Right ventricle myocardium inferior (tissue), 1 donor: ENCODE measurements around the gene MNT. TPM values are rescaled to one million over a fixed set of nuclear protein-coding genes. Genes with fewer than 3 reads are reported as not detected.
A peak's percentile ranks its signal among the peaks of the same experiment; 100 is the strongest.

Source experiments
- ATAC-seq: fragments of 200-7000 bp; cut with Tn5 transposase; one replicate; pipeline ENCODE4 v1.9.1; 2020; ENCODE audit warnings: mild to moderate bottlenecking, moderate library complexity
- DNase-seq: peaks from one replicate; pipeline ENCODE4 v3.0.0; 2021; ENCODE audit errors: missing footprints
- intact Hi-C: fragments of 100-400 bp; cut with DNase I; formaldehyde crosslinking; loops from one replicate; pipeline ENCODE4 v1.11.0; 2022
- total RNA-seq: library from RNA; stranded (reverse); fragmentation: NEBNext Ultra II Directional; extraction: Animal tissue kit (Norgen Biotek cat#: 25700); gene quantifications from one replicate; pipeline ENCODE4 v1.2.1, GENCODE V29; 2021
- donor health status: DM: no; HTN: yes; CAD: no; lungs with severe emphysema.

MNT gene
- total RNA-seq, 1 donor from 2014 or later = 10.9 TPM

GRCh38 chr17:2420176-2420575 is 19.3 kb upstream of the MNT start:
- intact Hi-C loops = no loop called here
- DNase-seq = no peak
- no peak for ATAC-seq

GRCh38 chr17:2419486-2419885 is 18.6 kb upstream of the MNT start:
- DNase-seq = no peak
- intact Hi-C loops = loop anchor here (5.0 kb wide), 1 partner anchor 288 kb away; no protein-coding TSS in a partner anchor
- peak; percentile 27 for ATAC-seq

GRCh38 chr17:2418572-2418971 is 17.7 kb upstream of the MNT start:
- intact Hi-C loops = loop anchor here (5.0 kb wide), 1 partner anchor 289 kb away; no protein-coding TSS in a partner anchor
- ATAC-seq = peak; percentile 48
- DNase-seq = no peak

- ATAC-seq (peak; percentile 75), DNase-seq (peak; percentile 93)
- intact Hi-C loops = loop anchor here (1.0 to 5.0 kb wide), 2 partner anchors 34 to 291 kb away; no protein-coding TSS in a partner anchor
Measured at GRCh38 chr17:2416010-2416734, 15.3 kb upstream of the MNT start.

- DNase-seq (no peak), ATAC-seq (no peak)
- intact Hi-C loops = loop anchor here (1.0 to 5.0 kb wide), 2 partner anchors 10 to 292 kb away; no protein-coding TSS in a partner anchor
Measured at GRCh38 chr17:2415081-2415480, 14.2 kb upstream of the MNT start.

GRCh38 chr17:2414446-2415064 is 13.7 kb upstream of the MNT start:
- DNase-seq = no peak
- no peak for ATAC-seq
- intact Hi-C loops = loop anchor here (1.0 to 5.0 kb wide), 2 partner anchors 9 to 293 kb away; no protein-coding TSS in a partner anchor

- no peak for DNase-seq
- intact Hi-C loops = no loop called here
- ATAC-seq = peak; percentile 56
Measured at GRCh38 chr17:2412561-2413021, 11.7 kb upstream of the MNT start.

- intact Hi-C loops = no loop called here
- no peak for DNase-seq
- no peak for ATAC-seq
Measured at GRCh38 chr17:2410951-2411350, 10.1 kb upstream of the MNT start.

GRCh38 chr17:2406903-2407790 is 6.3 kb upstream of the MNT start:
- intact Hi-C loops = no loop called here
- ATAC-seq (peak; percentile 70), DNase-seq (peak; percentile 75)

GRCh38 chr17:2406271-2406902 is 5.5 kb upstream of the MNT start:
- DNase-seq (no peak), ATAC-seq (no peak)
- intact Hi-C loops = no loop called here

- ATAC-seq (no peak), DNase-seq (no peak)
- intact Hi-C loops = loop anchor here (1.0 to 2.0 kb wide), 2 partner anchors 10 to 15 kb away; no protein-coding TSS in a partner anchor
Measured at GRCh38 chr17:2405247-2405926, 4.5 kb upstream of the MNT start.

GRCh38 chr17:2403044-2403443 is 2.2 kb upstream of the MNT start:
- ATAC-seq (no peak), DNase-seq (no peak)
- intact Hi-C loops = loop anchor here (5.0 kb wide), 2 partner anchors 66 to 309 kb away; partner anchors contain the start of genes CLUH, SGSM2 and TSR1

GRCh38 chr17:2402544-2402943 is 1.7 kb upstream of the MNT start:
- intact Hi-C loops = loop anchor here (5.0 kb wide), 2 partner anchors 65 to 310 kb away; partner anchors contain the start of genes CLUH, SGSM2 and TSR1
- ATAC-seq (no peak), DNase-seq (no peak)

GRCh38 chr17:2401426-2402221 is 764 bp upstream of the MNT start:
- peak; percentile 71 for ATAC-seq
- intact Hi-C loops = loop anchor here (1.0 to 5.0 kb wide), 3 partner anchors 8 to 311 kb away; partner anchors contain the start of genes CLUH, SGSM2 and TSR1
- DNase-seq = peak; percentile 100

GRCh38 chr17:2400474-2400866 is 390 bp downstream of the MNT start:
- ATAC-seq = no peak
- no peak for DNase-seq
- intact Hi-C loops = loop anchor here (5.0 kb wide), 2 partner anchors 63 to 312 kb away; partner anchors contain the start of genes CLUH, SGSM2 and TSR1

GRCh38 chr17:2399572-2400473 is 1.0 kb downstream of the MNT start:
- peak; percentile 72 for ATAC-seq
- intact Hi-C loops = loop anchor here (5.0 kb wide), 2 partner anchors 63 to 312 kb away; partner anchors contain the start of genes CLUH, SGSM2 and TSR1
- DNase-seq = peak; percentile 99
